Smooth muscle cell of the brain vasculature (primary cell): ENCODE data around the gene GNG14.
"Not testable (repeated sequence)": the region's sequence is repeated elsewhere in the genome, so short reads cannot be mapped to it uniquely, and the experiment has no call there.

Experiments used
- DNase-seq: peaks from one replicate; pipeline ENCODE4 v3.0.0-alpha.2; 2012; ENCODE audit warnings: low read depth, low spot score

Gene GNG14

DNA sequence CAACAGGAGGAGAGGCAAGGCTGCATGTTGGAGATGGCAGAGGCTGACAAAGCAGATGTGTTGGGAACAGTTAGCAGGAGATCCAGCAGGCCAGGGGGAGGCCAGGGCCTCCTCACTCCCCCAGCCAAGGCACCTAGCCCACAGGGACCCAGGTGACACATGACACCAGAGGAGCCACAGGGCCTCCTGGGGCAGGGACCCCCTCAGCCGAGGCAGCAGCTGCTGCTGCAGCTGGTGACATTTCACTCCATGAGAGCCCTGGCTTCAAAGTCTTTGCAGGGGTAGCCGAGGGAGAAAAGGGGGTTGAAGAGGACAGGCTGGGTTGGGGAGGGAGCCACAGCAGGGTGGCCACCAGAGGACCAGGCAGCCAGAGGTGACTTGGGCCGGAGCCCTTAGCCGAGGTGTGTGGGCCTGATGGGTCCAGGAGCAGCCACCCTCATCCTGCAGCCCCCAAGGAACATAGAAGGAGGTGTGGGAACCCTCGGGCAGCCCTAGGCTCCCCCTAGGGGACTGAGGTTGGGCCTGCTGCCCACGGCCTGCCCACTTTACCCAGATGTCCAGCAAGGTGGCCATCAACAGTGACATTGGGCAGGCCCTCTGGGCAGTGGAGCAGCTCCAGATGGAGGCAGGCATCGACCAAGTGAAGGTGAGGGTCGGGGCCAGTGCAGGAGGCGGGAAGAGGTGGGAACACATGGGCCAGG lies at the start of gene GNG14:
Gene GNG14, plus strand, starts transcription at position 503 of the 701 bp plus-strand sequence. Its CDS starts 51 bp downstream, at position 554.
- DNase-seq: no peak

DNA sequence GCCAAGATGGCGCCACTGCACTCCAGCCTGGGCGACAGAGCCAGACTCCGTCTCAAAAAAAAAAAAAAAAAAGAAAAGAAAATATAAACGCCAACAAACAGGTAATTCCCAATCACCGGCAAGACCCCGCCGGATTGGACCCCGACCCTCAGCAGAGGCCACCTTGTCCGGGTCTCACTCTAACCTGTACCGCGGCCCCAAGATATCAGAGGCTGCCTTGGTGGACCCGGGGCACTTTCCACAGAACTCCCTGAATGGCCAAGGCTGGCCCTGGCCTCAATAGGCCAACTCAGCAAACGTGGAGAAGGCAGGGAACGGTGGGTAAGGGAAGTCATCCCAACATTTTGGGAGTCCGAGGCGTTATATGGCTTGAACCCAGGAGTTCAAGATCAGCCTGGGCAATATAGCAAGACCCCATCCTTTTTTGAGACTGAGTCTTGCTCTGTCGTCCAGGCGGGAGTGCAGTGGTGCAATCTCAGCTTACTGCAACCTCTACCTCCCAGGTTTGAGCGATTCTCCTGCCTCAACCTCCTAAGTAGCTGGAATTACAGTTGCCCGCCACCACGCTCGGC lies 49.1 kb upstream of the GNG14 start:
- DNase-seq: no peak

DNA sequence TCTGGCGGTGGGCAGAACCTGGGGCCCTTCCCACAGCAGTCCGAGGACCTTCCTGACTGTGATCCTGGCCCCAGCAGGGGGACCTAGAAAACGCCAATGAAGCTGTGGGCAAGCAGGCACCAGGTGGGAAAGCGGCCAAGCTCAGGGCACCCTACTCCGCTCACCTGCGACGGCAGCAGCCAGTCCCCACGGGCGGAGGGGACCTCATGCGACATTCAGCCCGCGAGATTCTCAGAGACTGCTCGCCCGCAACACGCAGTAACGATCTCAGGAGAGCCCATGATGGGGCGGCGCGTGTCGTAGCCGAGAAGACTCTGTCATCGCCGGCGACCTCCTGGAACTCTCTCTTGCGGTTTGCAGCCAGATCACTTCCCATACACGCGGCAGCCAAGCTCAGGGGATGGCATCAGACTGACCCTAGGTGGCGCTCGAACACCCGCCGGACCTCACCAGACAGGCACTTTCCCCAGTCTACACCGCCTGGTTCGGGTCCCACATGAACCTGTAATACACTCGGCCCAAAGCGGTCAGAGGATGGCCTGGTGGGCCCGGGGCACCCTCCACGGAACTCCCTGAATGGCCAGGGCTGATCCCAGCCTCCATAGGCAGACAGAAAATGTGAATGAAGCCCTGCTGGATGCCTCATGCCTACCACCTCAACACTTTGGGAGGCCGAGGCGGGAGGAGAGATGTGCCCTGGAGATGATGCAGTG lies 47.7 kb upstream of the GNG14 start:
- peak; percentile 33 for DNase-seq

DNA sequence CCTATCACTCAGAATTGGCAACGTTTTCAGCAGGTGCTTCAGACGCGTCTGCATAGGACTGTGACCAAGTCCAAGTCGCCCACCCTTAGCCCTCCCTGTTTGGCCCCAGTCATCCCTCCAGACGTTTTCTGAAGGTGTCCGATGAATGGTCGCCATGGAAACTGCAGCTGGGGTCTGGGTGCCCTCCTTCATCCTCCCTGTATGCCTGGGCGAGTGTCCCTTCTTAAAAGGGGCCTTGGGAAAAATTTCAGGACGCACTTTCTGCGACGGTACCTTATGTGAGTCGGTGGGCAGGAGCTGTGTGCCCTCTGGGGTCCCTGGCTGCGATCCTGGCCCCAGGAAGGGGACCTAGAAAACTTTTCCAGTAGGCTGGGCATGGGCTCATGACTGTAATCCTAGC lies 46.3 kb upstream of the GNG14 start:
- DNase-seq: no peak

DNA sequence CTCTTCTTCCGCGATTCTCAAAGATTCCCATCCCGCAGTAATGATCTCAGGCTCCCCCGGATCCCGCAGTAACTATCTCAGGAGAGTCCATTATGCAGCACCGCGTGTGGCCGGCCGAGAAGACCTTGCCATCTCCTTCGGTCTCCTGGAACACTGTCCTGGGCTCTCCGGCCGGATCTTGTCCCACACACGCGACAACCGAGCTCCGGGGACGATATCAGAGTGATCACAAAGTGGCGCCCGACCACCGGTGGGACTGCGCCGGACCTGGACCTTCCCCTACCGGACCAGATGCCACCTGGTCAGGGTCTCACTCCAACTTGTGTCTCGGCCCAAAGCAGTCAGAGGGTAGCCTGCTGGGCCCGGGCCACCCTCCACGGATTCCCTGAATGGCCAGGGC lies 45.3 kb upstream of the GNG14 start:
- no peak for DNase-seq

DNA sequence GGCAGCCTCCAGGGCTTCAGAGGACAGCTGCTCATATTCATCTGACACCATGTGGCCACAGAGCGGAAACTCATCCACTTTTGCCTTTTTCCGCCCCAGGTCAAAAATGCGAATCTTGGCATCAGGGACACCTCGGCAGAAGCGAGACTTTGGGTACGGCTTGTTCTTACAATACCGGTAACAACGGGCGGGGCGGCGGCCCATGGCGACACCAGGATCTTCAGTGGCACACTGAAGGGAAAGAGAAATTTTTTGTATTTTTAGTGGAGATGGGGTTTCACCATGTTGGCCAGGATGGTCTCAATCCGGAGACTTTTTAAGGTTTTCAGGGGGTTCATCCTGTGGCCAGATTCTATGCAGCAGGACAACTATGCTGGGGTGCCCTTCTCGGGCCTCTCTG lies 44.1 kb upstream of the GNG14 start:
- not testable (repeated sequence) for DNase-seq

DNA sequence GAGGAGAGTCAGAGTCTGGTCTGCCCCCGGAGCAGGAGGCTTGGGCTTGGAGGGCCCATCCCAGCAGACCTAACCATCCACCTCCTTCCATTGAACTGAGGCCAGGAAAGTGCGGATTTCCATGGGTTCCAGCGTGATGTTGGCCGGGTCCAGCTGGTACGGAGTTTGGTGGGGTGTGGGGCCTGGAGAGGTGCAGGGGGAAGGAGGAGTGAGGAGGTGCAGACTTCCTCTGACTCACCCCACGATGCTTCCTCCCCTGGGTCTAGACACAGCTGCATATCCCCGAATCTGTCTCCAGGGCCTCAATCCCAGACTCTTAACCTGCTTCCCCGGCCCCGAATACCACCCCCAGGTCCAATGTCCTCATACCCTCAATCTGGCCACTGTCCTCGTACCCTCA lies 41.2 kb upstream of the GNG14 start:
- DNase-seq: no peak

DNA sequence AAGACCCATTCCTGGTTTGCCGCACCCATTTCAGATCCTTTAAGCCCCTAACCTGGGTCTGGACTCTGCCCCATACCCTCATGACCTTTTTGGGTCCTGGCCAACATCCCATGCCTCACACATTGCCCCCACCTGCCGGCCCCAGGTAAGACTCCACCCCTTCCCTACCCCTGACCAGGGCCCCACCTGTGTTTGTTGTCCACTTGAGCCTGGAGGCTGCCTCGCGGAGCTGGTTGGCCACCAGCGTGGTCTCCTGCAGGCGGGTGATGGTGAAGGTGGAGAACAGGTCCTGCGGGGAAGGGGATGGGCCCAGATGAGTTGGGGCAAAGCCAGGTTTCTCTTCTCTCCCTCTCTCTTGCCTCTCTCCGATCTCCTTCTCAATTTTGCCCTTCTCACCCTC lies 40.8 kb upstream of the GNG14 start:
- DNase-seq: no peak

DNA sequence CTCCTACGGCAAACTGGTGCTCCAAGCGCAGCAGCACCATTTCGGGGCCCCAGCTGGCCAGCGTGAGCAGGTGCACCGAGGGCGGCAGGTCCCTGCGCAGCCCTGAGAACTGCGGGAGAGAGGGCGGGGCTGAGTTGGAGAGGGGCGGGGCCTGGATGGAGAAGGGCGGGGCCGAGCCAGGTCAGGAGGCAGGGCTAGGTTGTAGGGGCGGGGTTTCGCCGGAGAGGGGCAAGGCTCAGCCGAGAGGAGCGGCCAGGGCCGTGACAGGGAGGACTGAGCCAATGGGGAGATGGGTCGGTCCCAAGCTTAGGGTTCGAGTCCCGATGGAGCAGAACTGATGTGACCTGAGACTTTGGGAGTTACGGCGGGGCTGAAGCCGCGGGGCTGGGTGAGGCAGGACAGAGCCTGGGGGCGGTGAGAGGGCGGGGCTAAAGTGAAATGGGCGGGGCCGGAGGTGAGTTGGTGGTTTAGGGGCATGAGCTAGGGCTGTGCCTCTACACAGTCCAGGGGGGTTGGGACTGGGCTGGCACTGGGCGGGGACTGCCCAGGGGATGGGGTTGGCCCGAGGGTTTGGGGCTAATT lies 40.2 kb upstream of the GNG14 start:
- no peak for DNase-seq

DNA sequence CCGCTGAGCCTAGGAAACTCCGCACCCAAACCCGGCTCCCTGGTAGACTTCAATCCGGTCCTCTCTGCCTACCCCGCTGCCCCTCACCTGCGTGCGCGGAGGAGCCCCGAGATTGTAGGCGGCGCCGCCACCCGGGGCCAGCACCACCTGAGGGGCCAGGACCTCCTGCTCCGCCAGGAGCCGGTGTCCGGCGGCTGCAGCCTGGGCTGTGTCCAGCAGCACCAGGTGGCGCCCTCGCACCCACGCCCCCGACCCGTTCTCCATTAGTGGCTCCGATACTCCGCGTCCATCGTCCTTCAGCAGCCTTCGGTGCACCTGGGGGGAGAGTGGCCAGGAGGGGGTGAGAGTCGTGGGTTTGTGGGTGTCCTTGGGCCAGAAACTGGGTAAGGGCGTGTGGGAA lies 39.7 kb upstream of the GNG14 start:
- no peak for DNase-seq

DNA sequence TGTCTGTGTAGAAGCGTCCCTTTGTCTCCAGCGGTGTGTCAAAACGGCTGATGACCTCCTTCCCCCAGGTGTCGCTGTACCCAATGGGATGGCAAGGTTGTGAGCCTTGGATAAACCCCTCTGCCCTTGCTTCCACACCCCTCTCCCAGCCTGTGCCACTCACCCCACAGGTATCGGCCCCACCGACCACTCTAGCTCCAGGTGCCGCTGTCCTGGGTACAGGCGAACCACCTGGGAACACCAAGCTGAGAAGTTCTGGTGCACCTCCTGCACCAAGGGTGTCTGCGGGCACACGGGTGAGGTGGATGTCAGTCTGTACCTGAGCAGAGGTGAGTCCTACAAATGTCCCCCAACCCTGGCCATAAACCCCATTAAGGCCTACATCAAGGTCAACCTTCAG lies 37.9 kb upstream of the GNG14 start:
- DNase-seq: no peak

DNA sequence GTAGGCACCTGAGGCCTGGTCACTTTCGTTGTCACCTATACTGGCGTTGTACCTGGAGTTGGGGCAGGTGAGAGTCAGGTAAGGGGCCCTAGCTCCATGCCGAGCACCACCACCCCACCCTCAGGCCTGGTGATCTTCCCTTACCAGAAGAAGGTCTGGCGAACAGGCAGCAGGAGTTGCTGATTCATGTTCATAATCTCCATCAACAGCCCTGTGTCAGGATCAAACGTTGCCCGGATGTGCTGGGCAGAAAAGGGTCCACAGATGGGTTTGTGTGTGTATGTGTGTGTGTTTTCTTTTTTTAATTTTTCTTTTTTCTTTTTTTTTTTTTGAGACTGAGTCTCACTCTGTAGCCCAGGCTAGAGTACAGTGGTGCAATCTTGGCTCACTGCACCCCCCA lies 35.6 kb upstream of the GNG14 start:
- no peak for DNase-seq

DNA sequence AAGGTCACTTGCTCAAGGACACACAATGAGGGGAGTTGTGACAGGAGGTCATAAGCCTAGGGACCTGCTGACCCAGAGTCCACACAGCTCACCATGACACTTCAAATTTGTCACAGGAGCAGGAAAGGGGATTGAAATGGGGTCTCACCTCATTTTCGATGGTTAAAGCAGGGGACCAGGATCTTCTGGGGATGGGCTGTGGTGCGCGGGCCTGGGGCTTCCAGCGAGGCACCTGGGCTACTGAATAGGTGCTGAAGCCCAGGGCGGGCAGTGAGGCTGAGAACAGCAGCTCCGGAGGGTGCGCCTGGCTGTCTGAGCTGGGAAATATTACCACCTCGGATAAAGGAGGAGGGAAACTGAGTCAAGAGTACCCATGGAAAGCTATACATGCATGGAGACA lies 32.3 kb upstream of the GNG14 start:
- DNase-seq: no peak

DNA sequence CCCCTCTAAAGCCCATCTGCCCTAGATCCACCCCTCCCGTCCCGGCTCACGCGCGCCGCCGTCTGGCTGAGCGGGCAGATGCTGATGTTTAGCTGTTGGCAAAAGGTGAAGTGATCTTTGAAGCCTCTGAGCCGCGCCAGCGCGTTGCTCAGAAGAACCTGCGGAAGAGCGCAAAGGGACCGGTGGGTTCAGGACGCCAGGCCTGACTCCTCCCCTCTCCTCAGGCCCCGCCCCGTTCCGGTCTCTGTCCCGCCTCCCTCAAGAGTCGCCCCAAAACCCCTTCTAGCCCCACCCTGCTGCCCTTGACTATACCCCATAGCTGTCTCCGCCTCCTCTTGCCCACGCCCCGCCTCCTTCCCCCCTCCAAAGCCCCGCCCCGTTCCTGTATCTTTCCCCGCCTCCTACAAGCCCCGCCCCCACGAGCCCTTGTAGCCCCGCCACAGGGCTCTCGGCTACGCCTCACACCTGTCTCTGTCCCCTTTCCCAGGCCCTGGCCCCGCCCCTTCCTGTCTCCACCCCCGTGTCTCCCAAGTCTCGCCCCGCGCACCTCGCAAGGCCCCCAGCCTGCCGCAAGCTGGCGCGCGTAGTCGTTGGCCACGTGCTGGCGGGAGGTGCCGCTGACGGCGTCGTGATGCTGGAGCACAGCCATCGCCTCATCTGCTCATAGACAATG lies 30.8 kb upstream of the GNG14 start:
- no peak for DNase-seq

DNA sequence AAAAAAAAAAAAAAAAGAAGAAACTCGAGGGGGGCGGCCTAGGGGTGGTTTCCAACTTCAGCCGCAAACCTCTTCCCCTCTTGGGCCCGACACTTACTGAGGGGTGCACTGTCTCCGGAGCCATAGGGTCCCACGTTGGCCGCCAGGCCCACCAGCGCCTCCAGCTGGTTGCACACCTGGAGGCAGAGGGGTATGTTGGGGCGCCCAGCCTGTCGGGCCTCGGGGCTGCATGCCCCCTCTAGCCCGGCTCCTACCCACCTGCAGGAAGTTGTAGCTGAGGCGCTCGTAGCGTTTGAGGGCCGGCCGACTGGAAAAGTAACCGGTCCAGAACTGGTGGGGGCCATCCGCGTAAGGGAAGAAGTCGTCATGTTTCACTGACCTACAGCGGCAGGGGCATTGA lies 29.8 kb upstream of the GNG14 start:
- DNase-seq: no peak

DNA sequence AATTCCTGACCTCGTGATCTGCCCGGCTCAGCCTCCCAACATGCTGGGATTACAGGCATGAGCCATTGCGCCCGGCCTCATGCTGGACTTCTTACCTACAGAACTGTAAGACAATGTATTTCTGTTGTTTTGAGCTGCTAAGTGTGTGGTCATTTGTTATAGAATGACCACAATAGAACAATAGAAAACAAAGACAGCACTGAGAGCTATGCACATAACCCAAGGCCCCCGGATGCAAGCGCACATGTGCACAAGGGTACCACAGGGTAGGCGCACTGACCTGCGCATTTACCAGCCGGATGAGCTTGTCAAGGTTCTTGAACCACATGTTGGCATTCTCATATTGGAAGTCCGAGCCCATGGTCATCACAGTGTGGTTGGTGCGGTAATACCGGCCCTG lies 26.8 kb upstream of the GNG14 start:
- no peak for DNase-seq

DNA sequence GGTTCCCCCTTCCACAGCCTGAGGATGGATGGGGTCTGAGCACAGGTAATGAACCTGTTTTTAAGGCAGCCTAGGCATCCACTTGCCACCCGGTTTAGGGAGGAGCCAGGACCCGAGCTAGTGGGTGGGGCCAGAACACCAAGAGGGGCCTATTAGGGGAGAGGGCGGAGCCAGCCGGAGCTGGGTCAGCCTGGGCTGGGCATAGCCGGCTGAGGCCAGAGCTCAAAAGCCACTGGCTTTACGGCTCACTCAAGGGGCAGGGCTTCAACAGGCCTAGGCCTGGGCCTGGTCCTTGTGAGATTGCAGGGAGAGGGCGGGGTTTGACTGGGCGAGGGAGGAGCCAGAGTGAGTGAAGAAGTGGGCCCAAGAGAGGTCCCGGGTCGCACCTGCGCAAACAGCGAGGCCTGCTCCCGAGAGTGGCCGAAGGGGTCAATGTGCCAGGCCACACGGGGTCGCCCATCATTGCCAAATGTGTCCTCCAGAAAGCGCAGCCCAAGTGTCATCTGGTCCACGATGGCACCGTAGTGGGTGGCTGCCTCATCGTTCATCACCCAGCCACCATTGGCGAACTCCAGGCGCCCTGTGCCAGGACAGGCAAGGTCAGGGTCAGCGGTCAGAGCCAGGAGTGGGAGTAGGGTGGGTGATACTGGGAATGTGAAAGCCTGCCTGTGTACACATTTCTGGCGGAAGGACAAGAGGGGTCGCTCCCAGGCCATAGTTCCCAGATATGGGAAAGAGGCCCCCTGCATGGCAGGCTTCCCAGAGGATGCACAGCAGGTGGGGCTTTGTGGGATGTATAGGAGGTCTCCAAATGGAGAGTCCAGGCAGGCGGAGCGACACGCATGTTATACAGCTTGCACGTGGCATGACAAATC lies 23.2 kb upstream of the GNG14 start:
- DNase-seq: no peak

DNA sequence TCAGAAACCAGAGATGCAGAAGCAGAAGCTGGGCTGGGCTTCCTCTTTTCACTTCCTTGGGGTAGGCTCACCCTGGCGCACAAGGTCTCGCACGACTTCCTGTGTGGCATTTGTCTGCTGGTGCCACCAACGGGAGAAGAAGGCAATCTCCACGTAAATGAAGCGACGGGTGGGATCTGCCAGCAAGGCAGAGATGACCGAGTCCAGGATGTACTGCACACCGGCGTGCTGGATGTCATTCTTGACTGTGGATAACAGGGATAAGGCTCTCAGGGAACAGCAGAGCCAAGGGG lies 22.6 kb upstream of the GNG14 start:
- DNase-seq: no peak

DNA sequence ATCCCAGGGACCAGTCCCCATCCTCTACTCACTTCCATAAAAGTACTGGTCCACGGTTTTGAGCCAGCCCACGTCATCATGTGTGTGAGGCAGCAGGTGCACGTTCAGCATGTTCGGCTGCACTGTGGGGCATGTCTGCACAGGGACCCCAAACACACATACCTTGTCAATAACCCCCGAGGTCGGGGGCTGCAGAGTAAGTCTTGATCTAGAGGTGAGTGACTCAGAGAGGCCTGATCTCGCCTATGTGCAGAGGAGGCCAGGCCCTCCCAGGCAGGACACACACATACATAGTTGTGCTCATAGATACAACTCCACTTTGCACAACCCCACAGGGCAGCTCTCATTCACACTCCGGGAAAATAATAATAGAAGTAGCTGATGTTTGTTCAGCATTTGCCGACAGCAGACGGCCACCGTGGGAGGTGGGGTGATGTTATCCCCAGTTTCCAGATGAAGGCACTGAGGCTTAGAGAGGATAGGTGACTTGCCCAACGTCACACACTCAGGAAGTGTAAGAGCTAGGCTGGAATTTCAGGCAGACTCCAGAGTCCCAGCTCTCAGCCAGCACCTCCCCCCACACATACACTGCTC lies 22.0 kb upstream of the GNG14 start:
- no peak for DNase-seq

DNA sequence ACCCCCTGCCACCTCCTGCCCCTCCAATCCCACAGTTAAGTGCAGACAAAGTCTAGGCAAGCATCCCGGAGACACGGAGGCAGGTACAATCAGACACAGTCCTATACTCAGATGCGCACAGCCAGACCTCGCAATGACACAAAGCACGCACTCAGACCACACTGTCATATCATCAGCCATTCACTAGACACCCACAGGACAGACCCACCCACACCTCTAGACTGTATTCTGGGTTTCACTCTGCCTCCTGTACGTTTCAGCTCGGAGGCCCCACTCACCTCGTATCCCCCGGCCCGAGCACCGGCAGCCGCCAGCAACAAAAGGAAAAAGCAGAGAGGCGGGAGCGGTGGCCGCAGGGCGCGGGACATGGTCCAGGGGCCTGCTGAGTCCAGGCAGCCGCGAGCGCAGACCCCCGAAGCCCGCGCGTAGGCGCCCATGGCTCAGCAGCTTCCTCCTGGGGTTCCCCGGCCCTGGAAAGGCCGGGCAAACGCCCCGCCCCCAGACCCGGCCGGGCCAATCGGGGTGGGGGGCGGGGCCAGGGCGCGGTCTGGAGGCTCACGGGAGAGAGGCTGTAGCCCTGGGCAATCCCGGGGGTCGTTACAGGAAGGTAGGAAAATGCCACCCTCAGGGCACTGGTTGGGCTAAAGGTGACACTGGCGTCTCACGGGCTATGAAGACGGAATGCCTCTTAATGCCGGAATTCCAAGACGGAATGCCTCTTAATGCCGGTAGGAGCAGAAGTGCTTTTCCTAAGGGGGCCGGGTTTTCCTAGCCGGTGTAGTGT lies 21.3 kb upstream of the GNG14 start, which contains the start of the genes MAN2B1 and WDR83:
Gene MAN2B1, minus strand, starts transcription at position 478 of the 784 bp plus-strand sequence. Its CDS starts 41 bp downstream, at position 437.
Gene WDR83, plus strand, starts transcription at position 543 of the 784 bp plus-strand sequence. CDS start 2,984 bp downstream, outside the sequence.
- no peak for DNase-seq
